ENCODE results near the gene UBR7.

DNA sequence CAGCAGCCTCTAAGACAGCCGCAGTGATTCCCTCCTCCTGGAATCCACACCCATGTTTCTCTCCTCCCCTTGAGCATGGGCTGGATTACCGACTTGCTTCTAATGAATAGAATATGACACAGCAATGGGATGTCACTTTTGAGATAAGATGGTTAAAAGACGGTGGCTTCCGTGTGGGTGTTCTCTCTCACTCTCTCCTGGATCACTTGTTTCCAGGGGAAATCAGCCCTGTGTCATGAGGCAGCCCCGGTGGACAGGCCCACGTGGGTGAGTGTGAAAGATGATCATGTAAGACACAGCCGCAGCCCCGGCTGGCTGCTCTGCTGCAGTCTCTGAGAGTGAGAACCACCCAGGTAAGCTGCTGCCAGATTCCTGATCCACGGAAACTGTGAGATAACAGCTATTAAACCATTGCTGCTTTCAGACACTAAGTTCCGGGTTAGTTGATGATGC is 33.1 kb upstream of the UBR7 start:
- TF ChIP-seq, protein P1, sequence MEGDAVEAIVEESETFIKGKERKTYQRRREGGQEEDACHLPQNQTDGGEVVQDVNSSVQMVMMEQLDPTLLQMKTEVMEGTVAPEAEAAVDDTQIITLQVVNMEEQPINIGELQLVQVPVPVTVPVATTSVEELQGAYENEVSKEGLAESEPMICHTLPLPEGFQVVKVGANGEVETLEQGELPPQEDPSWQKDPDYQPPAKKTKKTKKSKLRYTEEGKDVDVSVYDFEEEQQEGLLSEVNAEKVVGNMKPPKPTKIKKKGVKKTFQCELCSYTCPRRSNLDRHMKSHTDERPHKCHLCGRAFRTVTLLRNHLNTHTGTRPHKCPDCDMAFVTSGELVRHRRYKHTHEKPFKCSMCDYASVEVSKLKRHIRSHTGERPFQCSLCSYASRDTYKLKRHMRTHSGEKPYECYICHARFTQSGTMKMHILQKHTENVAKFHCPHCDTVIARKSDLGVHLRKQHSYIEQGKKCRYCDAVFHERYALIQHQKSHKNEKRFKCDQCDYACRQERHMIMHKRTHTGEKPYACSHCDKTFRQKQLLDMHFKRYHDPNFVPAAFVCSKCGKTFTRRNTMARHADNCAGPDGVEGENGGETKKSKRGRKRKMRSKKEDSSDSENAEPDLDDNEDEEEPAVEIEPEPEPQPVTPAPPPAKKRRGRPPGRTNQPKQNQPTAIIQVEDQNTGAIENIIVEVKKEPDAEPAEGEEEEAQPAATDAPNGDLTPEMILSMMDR (conservative IDR thresholded peaks at IDR 0.05; ENCODE audit: low read depth, low read length), result no peak
- no peak for TF ChIP-seq EZH2phosphoT487 (IDR thresholded peaks at IDR 0.05; ENCODE audit: borderline replicate concordance, low read length)
- TF ChIP-seq EZH2 (IDR thresholded peaks at IDR 0.05; ENCODE audit: low read length, unreplicated experiment), result no peak

All from PC-3 (cell line).